Activated naive CD4-positive, alpha-beta T cell treated with anti-CD3 and anti-CD28 coated beads, Interleukin-2, amount 10 ng/mL, durations not matched to agents 7 days and 5 days (primary cell): ENCODE measurements around the gene GPI.
A peak's percentile ranks its signal among the peaks of the same experiment; 100 is the strongest.

Experiments
- CTCF ChIA-PET: fragments of 350-600 bp; sonication (Branson Sonifier 250); formaldehyde crosslinking; loops from one replicate; lab custom pipeline; 2021; ENCODE audit warnings: antibody characterized with exemption; lab: Charles Lee
- DNase-seq: peaks from one replicate; pipeline ENCODE4 v3.0.0-alpha.2; 2020
- H3K27ac Mint-ChIP-seq: one replicate; pipeline ENCODE4 v1.8.0; 2021; ENCODE audit warnings: mild to moderate bottlenecking, moderate library complexity, mixed read lengths
- H3K27me3 Mint-ChIP-seq: one replicate; pipeline ENCODE4 v1.8.0; 2021; ENCODE audit warnings: mild to moderate bottlenecking, mixed read lengths
- H3K36me3 Mint-ChIP-seq: one replicate; pipeline ENCODE4 v1.8.0; 2021; ENCODE audit warnings: mixed read lengths
- H3K4me1 Mint-ChIP-seq: one replicate; pipeline ENCODE4 v1.8.0; 2021; ENCODE audit warnings: mixed read lengths
- H3K4me3 Mint-ChIP-seq: one replicate; pipeline ENCODE4 v1.8.0; 2021; ENCODE audit warnings: mild to moderate bottlenecking, moderate library complexity, mixed read lengths
- H3K9me3 Mint-ChIP-seq: one replicate; pipeline ENCODE4 v1.8.0; 2021; ENCODE audit warnings: mixed read lengths

Gene GPI

DNA sequence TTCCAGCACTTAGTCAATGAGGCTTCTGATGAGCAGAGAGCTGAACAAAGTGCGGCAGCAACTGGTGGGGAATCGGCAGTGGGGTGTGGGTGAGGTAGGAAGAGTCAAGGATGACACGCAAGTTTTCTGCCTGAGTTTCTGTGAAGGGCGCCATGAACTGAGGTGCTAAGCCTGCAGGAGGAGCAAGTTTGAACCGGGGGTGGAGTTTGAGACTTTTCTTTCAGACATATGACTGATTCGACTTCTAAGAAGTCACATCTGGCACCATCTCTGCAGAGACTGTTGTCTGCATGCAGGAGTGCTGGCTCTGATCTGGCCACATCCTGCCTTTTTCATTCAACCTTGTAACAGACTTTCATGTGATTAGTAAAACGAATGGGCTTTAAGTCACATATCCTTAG, 14.8 kb upstream of the GPI start:
- H3K27ac Mint-ChIP-seq, result peak overlapping the region; percentile 96
- H3K9me3 Mint-ChIP-seq, result no peaks in the 10 kb centered on the region
- CTCF ChIA-PET, result no interaction called here
- peak overlapping the region; percentile 34 for H3K4me3 Mint-ChIP-seq
- no peaks in the 10 kb centered on the region for H3K27me3 Mint-ChIP-seq
- H3K4me1 Mint-ChIP-seq, result peaks cover 43% of the 10 kb centered on the region
- peaks cover 45% of the 10 kb centered on the region for H3K36me3 Mint-ChIP-seq
- peak; percentile 89 for DNase-seq

DNA sequence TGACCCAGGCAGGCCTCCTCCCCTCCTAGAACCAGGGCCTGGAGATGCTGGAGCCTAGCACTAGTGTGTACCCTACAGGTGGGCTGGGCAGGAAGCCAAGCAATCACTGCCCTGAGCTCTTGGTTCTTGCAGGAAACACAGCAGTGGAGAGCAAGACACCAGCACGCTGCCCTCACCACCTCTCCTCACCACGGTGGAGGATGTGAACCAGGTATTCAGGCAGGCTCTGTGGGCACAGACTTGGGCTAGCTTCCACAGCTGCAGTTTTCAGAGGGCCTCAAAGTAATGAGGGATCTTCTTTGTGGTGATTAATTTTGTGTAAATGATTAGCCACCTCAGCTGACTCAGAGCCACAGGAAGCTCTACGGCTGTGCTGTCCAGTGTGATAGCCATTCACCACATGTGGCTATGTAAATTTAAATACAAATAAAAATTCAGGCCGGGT, 13.6 kb upstream of the GPI start:
- Mint-ChIP-seq H3K27ac (peak overlapping the region; percentile 96), H3K27me3 (no peaks in the 10 kb centered on the region), H3K4me1 (peaks cover 36% of the 10 kb centered on the region), H3K4me3 (peak overlapping the region; percentile 37), H3K9me3 (no peaks in the 10 kb centered on the region), H3K36me3 (peaks cover 41% of the 10 kb centered on the region)
- DNase-seq, result peak; percentile 66
- CTCF ChIA-PET, result interaction anchor here (0.7 to 1.6 kb wide), 4 partner anchors 8 to 19 kb away, joined by 3 to 5 read pairs (median 4); partner anchors contain the start of gene GPI

DNA sequence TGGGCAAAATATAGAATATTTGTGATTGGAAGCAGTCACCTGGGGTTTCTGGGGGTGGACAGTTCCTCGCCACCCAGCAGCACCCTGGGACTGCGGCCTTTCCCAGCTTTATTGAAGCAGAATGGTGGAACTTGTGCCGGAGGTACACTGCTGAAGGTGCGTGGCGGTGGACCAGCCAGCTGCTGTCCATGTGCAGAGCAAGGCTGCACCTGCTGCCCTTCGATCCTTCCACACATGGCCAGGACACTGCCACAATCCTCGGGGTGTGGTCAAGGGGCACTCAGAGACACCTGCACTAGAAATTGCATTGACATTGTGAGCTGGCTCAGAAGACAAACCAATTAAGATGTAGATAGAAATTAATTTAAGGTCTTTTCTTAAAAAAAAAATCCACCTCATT, 11.4 kb upstream of the GPI start:
- CTCF ChIA-PET, result interaction anchor here (0.8 to 1.0 kb wide), 2 partner anchors 14 to 233 kb away, joined by 3 to 4 read pairs; no protein-coding TSS in a partner anchor
- H3K36me3 Mint-ChIP-seq, result peaks cover 45% of the 10 kb centered on the region
- no peak overlapping the region for H3K27ac Mint-ChIP-seq
- H3K27me3 Mint-ChIP-seq, result no peaks in the 10 kb centered on the region
- H3K4me1 Mint-ChIP-seq, result peaks cover 46% of the 10 kb centered on the region
- DNase-seq, result peak; percentile 7
- H3K4me3 Mint-ChIP-seq, result no peak overlapping the region
- H3K9me3 Mint-ChIP-seq, result no peaks in the 10 kb centered on the region

DNA sequence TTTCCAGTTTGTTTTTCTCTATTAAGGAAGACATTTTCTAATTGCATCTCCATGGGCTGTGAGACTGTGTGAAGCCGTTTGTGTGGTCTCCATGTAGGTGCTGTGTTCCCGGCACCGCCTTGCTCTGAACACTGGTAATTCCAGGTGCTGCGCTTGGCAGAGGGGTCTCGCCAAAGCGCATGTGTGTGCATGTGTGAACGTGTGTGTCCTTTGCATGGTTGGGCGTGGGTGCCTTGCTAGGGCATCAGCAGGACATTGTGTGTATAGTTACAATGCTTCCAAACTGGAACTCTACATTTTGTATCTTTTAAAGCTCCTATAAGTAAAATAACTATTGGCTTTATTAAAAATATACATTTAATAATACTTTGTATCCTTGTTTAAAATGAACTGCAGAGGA, 9.8 kb upstream of the GPI start:
- Mint-ChIP-seq H3K27me3 (peaks cover 4% of the 10 kb centered on the region), H3K36me3 (peaks cover 38% of the 10 kb centered on the region), H3K9me3 (no peaks in the 10 kb centered on the region), H3K4me3 (no peak overlapping the region), H3K27ac (peak overlapping the region; percentile 19), H3K4me1 (peaks cover 46% of the 10 kb centered on the region)
- CTCF ChIA-PET, result no interaction called here
- DNase-seq, result peak; percentile 9

DNA sequence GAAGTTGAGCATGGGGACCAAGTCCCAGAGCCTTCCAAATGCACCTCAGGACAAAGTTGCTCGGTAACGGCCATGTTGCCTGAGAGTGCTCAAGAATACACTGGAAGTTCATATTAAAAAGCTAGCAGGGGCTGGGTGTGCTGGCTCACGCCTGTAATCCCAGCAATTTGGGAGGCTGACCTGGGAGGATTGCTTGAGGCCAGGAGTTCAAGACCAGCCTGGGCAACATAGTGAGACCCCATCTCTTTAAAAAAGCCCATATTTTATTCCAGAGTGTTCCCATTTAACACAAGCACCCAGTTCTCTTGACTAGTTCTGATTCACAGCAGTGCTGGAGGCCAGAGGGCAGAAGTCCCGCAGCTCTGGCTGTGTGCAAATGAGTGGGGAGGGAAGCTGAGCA, 8.1 kb upstream of the GPI start:
- no peak for DNase-seq
- Mint-ChIP-seq H3K27ac (no peak overlapping the region), H3K4me3 (no peak overlapping the region), H3K9me3 (no peaks in the 10 kb centered on the region), H3K4me1 (peaks cover 40% of the 10 kb centered on the region), H3K36me3 (peaks cover 33% of the 10 kb centered on the region), H3K27me3 (peaks cover 4% of the 10 kb centered on the region)
- CTCF ChIA-PET, result interaction anchor here (1.0 kb wide), 1 partner anchor 11 kb away, joined by 3 read pairs; no protein-coding TSS in a partner anchor

DNA sequence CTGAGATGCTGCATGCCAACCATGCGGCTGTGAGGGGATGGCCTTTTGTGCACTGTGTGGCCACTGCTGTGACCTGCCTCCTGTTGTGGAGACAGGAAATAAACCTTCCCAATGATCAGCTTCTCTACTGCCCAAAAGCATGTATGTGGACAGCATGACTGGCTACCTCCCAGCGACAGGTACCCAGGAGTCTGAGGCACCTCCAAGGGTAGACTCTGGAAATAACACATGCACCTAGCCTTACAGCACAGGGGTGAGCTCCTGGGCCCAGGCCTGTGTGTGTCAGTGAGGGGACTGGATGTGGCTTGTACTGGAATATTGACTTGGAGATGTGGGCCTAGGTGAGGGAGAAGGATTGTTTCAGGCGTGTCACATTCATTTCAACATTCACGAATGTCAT, 7.6 kb upstream of the GPI start:
- CTCF ChIA-PET, result no interaction called here

DNA sequence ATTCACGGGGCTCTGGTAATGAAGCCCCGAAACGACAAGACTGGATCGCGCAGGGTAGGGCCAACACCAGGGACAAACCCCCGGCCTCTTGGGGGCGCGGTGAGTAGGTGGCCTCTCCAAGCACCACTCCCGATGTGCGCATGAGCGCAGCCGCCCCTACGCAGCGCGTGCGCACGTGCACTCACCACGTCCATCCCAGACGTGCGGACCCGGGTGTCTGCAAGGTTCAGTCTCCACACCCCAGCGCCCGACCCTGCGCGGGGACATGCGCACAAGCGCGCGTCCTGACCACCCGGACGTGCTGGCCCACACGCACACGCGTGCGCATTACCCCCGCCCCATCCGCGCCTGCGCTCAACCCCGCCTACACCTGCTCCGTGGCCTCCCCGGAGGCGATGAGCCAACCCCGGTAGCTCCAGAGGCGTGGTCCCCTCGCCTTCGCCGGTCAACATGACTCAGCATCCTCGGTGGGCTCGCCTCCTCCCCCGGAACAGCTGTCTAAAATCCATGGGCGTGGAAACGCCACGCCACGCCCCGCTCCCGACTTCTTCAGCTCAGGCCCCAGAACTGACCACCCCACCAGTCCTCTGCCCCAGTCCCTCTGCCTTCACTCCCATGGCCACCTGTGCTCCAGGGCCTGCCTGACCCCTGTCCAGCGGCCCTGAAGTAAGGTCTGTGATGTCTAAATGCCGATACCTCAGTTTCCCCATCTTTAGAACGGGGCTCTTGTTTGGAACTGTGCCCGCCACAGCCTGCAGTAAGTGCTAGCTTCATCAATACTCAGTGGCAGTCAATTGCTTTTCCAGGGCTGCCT, 5.6 kb upstream of the GPI start:
- Mint-ChIP-seq H3K9me3 (no peaks in the 10 kb centered on the region), H3K4me3 (peak overlapping the region; percentile 70), H3K27ac (peak overlapping the region; percentile 91), H3K27me3 (peaks cover 8% of the 10 kb centered on the region), H3K36me3 (peaks cover 20% of the 10 kb centered on the region), H3K4me1 (peaks cover 54% of the 10 kb centered on the region)
- peak; percentile 97 for DNase-seq
- CTCF ChIA-PET, result interaction anchor here (0.7 to 0.9 kb wide), 4 partner anchors 8 to 98 kb away, joined by 3 to 5 read pairs (median 3); no protein-coding TSS in a partner anchor

More for the DNA sequence above, 7.6 kb upstream of the GPI start:
- peaks cover 4% of the 10 kb centered on the region for H3K27me3 Mint-ChIP-seq
- H3K36me3 Mint-ChIP-seq, result peaks cover 28% of the 10 kb centered on the region
- H3K9me3 Mint-ChIP-seq, result no peaks in the 10 kb centered on the region
- peaks cover 38% of the 10 kb centered on the region for H3K4me1 Mint-ChIP-seq
- peak overlapping the region; percentile 91 for H3K27ac Mint-ChIP-seq
- no peak overlapping the region for H3K4me3 Mint-ChIP-seq
- no peak for DNase-seq

DNA sequence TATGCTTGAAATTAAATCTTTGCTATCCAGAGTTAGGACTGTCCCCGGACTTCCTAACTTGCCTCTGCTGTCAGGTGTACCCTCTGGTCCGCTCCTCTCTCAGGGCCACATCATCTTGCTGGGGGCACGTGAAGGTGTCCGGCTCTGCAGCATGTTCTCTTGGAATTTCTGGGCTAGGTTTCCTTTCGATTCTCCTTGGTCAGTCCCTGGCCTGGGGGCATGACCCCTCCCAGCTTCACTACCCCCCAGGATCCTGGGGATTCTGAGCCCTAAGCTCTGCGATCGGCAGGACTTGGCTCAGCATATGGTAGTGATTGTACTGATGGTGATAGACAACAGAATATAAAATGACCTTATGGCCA, 5.1 kb upstream of the GPI start:
- peaks cover 8% of the 10 kb centered on the region for H3K27me3 Mint-ChIP-seq
- CTCF ChIA-PET, result interaction anchor here (0.8 to 0.9 kb wide), 3 partner anchors 9 to 24 kb away, joined by 3 to 5 read pairs (median 3); no protein-coding TSS in a partner anchor
- peaks cover 59% of the 10 kb centered on the region for H3K4me1 Mint-ChIP-seq
- peaks cover 18% of the 10 kb centered on the region for H3K36me3 Mint-ChIP-seq
- H3K4me3 Mint-ChIP-seq, result peak overlapping the region; percentile 70
- DNase-seq, result no peak
- no peaks in the 10 kb centered on the region for H3K9me3 Mint-ChIP-seq
- peak overlapping the region; percentile 91 for H3K27ac Mint-ChIP-seq

DNA sequence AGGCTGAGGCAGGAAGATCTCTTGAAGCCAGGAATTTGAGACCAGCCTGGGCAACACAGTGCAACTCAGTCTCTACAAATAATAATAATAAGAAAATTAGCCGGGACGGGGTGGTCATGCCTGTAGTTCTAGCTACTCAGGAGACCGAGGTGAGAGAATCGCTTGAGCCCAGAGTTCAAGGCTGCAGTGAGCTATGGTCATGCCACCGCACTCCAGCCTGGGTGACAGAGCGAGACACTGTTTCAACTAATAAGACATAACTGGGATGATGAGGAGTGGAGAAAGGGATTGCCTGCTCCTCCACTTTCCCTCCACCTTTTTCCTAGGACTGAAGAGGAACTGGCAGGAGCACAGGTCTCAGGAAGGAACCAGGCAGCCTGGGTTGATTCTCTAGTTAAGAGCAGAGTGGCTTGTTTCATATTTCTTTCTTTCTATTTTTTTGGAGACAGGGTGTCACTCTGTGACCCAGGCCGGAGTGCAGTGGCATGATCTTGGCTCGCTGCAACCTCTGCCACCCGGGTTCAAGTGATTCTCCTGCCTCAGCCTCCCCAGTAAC, 4.6 kb upstream of the GPI start:
- Mint-ChIP-seq H3K9me3 (no peaks in the 10 kb centered on the region), H3K36me3 (peaks cover 16% of the 10 kb centered on the region), H3K4me3 (peak overlapping the region; percentile 70), H3K27ac (peak overlapping the region; percentile 91), H3K27me3 (peaks cover 8% of the 10 kb centered on the region), H3K4me1 (peaks cover 59% of the 10 kb centered on the region)
- no peak for DNase-seq
- CTCF ChIA-PET, result interaction anchor here (0.9 kb wide), 1 partner anchor 9 kb away, joined by 5 read pairs; no protein-coding TSS in a partner anchor

DNA sequence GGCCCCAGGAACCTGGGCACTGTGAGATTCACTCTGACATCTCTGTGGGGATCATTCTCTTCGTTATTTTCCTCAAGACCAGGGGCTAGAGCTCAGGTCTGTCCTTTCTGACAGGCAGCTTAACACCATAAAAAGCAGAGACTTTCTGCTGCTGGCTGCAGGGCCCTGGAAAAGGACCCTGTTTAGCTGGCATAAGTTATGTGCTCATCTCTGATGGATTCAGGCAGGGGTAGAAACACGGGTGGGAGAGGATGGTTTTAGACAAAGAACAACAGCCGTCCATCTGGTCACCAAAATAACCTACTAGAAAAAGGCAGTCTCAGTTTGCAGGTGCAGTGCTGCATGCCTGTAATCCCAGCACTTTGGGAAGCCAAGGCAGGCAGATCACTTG, 2.3 kb upstream of the GPI start:
- CTCF ChIA-PET, result interaction anchor here (1.2 kb wide), 2 partner anchors 16 to 68 kb away, joined by 4 to 6 read pairs; no protein-coding TSS in a partner anchor
- Mint-ChIP-seq H3K4me1 (peaks cover 75% of the 10 kb centered on the region), H3K4me3 (peak overlapping the region; percentile 41), H3K27me3 (peaks cover 8% of the 10 kb centered on the region), H3K36me3 (peaks cover 27% of the 10 kb centered on the region), H3K27ac (peak overlapping the region; percentile 24), H3K9me3 (no peaks in the 10 kb centered on the region)
- no peak for DNase-seq

DNA sequence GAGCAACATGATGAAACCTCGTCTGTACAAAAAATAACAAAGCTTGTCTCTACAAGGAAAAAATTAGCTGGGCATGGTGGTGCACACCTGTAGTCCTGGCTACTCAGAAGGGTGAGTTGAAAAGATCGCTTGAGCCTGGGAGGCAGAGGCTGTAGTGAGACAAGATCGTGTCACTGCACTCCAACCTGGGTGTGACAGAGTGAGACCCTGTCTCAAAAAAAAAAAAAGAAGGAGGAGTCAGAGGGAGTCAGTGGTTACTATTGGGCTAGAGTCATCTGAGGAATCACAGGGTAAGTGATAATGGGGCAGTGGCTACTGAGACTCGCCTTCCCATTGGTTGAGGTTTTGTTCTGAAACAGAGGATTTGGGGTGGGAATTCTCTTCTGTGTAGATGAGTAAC, 1.9 kb upstream of the GPI start:
- CTCF ChIA-PET, result interaction anchor here (1.2 to 1.3 kb wide), 3 partner anchors 12 to 67 kb away, joined by 3 to 6 read pairs (median 4); no protein-coding TSS in a partner anchor
- Mint-ChIP-seq H3K4me1 (peaks cover 75% of the 10 kb centered on the region), H3K27me3 (peaks cover 8% of the 10 kb centered on the region), H3K4me3 (peak overlapping the region; percentile 41), H3K27ac (peak overlapping the region; percentile 24), H3K36me3 (peaks cover 29% of the 10 kb centered on the region), H3K9me3 (no peaks in the 10 kb centered on the region)
- no peak for DNase-seq

DNA sequence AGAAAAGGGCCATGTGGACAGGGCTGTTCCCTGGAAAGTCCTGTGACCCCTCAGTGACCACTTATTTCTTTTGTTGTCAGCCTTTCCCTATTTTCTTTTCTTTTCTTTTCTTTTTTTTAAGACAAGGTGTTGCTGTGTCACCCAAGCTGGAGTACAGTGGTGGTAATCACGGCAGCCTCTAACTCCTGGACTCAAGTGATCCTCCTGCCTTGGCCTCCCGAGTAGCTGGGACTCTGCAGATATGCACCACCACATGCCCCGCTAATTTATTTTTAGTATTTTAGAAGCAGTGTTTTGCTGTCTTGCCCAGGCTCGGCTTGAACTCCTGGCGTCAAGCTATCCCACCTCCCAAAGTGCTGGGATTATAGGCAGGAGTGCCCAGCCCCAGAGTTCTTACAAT, 1.1 kb upstream of the GPI start:
- H3K27me3 Mint-ChIP-seq, result peaks cover 8% of the 10 kb centered on the region
- H3K27ac Mint-ChIP-seq, result no peak overlapping the region
- no peak for DNase-seq
- peaks cover 74% of the 10 kb centered on the region for H3K4me1 Mint-ChIP-seq
- H3K9me3 Mint-ChIP-seq, result no peaks in the 10 kb centered on the region
- H3K36me3 Mint-ChIP-seq, result peaks cover 30% of the 10 kb centered on the region
- peak overlapping the region; percentile 100 for H3K4me3 Mint-ChIP-seq
- CTCF ChIA-PET, result interaction anchor here (1.3 kb wide), 1 partner anchor 13 kb away, joined by 3 read pairs; no protein-coding TSS in a partner anchor

DNA sequence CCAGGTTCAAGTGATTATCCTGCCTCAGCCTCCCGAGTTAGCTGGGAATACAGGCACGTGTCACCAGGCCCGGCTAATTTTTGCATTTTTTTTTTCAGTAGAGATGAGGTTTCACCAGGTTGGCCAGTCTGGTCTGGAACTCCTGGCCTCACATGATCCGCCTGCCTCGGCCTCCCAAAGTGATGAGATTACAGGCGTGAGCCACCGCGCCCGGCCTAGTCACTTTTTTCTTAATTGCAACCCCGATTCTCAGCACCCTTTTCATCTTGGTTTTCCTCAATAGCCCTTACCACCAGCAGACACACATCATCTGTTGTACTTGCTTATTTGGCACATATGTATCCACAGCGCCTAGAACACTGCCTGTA, 550 bp upstream of the GPI start:
- H3K36me3 Mint-ChIP-seq, result peaks cover 33% of the 10 kb centered on the region
- peak overlapping the region; percentile 100 for H3K4me3 Mint-ChIP-seq
- H3K4me1 Mint-ChIP-seq, result peaks cover 73% of the 10 kb centered on the region
- peak overlapping the region; percentile 91 for H3K27ac Mint-ChIP-seq
- DNase-seq, result no peak
- peaks cover 5% of the 10 kb centered on the region for H3K27me3 Mint-ChIP-seq
- no peaks in the 10 kb centered on the region for H3K9me3 Mint-ChIP-seq
- CTCF ChIA-PET, result interaction anchor here (1.3 kb wide), 1 partner anchor 13 kb away, joined by 3 read pairs; no protein-coding TSS in a partner anchor
